Erythroblast (primary cell): ENCODE data around the gene RAB19.

Experiments
- GATA1 ChIP-seq: IDR thresholded peaks from 2 replicates; pipeline ENCODE4 v1.6.1; 2011; ENCODE audit warnings: low read depth, mild to moderate bottlenecking, control low read depth, low read length, moderate library complexity
- POLR2A ChIP-seq: IDR thresholded peaks from 2 replicates; pipeline ENCODE4 v1.6.1; 2011; ENCODE audit warnings: mild to moderate bottlenecking, low read length

DNA sequence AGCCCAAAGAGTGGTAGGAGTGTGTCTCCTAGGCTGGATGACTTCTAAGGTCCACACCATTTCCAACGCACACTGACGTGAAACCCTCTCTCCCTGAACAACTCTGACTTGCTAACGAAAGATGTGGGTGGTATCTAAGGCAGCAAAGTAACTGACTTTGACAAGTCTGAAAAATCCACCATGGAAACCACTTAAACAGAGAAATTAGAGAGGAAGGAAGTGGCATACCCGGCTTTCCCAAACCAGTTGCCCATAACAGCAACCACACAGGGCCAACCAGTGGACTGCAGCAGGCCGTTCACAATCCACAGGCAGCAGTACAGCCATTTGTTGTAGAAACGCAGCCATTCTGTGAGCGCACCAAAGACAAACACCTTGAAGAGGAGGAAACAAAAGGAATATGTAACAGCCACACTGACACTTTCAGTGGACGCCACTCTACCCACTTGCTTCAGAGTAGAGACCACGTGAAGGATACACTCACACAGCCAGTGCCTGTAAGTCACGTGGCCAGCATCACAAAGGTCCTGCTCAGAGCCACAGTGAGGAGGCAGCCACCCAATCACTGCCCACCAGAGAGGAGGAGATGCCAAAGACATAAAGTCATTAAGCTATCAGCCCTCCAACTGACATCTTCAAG, 45.3 kb upstream of the RAB19 start:
- no peak for TF ChIP-seq POLR2A
- TF ChIP-seq GATA1: no peak
